Measurements from ENCODE around the gene LNPK.

LNPK gene

DNA sequence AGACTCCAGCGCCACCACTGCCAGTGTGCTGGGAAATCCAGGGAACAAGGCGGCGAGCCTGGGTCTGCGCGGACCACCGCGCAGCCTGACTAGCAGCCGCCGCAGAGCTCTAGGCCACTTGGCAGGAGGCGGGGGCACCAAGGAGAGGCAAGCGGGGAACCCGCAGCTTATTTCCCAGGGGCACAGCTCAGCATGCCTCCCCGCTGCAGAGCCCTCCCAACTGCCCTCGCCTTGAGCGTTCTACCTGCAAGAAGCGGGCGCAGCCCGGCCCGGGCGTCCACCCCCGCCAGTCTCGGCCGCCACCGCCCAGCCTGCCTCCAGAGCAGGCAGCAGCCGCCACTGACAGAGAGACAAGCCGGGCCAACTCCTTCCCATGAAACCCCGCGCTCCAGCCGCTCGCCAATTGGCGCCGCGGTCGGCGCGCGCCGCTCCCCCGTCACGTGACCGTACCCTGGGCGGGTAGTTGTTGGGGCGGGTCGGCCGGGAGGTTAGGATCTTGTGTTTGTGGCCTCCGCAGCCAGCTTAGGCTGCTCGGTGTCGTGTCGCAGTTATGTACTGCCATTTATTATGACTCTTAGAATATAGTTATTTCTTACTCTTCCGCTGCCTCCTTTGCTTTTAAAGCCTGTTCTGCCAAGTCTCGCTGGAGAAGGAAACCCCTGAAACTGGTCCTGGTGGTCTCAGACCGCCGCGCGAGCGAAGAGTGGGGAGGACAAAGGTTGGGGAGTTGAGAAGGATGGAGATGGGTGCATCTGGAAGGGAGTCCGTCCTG lies at the start of gene LNPK:
LNPK (minus strand) TSS at position 352 of the 772 bp plus-strand sequence. CDS start 6,683 bp downstream, outside the sequence.
- TF ChIP-seq CTCF (IDR thresholded peaks at IDR 0.05; ENCODE audit: borderline replicate concordance, insufficient read depth, low read depth, low read length): no peak
- peak within 1 kb of the TSS; percentile 87 for H3K4me3 ChIP-seq (ENCODE audit: low read depth, low read length)

DNA sequence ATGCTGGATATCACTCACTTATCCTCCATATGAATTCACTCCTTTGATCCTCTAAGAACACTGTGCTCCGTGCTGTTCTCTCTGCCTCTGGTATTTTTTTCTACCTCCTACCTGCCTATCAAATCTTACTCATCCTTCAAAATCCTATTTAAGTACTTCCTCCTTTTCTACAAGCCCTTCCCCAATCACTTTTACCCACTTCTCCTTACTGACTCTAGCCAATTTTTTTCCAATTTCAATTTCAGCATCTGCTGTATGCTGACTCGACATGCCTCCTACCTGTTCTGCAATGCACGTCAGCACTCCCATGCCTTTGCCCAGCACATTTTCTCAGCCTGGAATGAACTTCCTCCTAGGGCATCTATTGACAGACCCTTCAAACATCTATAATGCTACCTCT lies 37.3 kb upstream of the LNPK start:
- TF ChIP-seq CTCF (IDR thresholded peaks at IDR 0.05; ENCODE audit: borderline replicate concordance, insufficient read depth, low read depth, low read length): no peak
- no peak overlapping the region for H3K4me3 ChIP-seq (ENCODE audit: low read depth, low read length)

- no peak for TF ChIP-seq CTCF (IDR thresholded peaks at IDR 0.05; ENCODE audit: borderline replicate concordance, insufficient read depth, low read depth, low read length)
These were observed 36.6 kb upstream of the LNPK start for GRCh38 chr2:176038694-176039093.

DNA sequence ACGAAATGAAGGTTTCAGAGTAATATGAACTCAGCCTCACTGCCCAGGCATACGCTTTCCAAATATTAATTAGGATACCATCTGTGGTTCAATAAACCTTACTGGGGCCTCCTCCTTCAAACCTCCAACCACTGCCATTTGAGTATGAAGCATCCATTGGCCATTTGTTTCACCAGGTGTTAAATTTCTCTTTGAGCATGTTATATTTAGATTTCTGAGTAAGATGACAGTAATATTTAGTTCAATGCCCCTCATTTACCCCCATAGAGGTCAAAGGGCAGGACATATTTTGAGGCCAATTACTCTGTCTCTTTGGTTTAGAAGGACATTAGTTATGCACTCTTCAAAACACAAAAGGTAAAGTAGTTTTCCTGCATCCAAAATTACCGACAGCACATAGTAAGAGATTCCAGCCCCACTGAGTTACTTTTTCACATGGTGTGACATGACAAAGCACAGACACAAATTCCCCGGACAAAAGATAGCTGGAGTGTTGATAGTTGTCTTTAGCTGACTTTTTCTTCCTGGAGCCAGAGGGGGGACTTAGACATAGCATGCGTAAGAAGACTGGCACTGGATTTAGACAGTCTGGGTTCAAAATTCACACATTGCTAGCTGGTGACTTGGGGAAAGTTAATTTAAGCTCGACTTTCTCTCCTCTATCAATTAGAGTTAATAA lies 33.1 kb upstream of the LNPK start:
- no peak for TF ChIP-seq CTCF (IDR thresholded peaks at IDR 0.05; ENCODE audit: borderline replicate concordance, insufficient read depth, low read depth, low read length)
- H3K4me3 ChIP-seq (ENCODE audit: low read depth, low read length): no peak overlapping the region

More at GRCh38 chr2:176038694-176039093, 36.6 kb upstream of the LNPK start:
- no peak overlapping the region for H3K4me3 ChIP-seq (ENCODE audit: low read depth, low read length)

DNA sequence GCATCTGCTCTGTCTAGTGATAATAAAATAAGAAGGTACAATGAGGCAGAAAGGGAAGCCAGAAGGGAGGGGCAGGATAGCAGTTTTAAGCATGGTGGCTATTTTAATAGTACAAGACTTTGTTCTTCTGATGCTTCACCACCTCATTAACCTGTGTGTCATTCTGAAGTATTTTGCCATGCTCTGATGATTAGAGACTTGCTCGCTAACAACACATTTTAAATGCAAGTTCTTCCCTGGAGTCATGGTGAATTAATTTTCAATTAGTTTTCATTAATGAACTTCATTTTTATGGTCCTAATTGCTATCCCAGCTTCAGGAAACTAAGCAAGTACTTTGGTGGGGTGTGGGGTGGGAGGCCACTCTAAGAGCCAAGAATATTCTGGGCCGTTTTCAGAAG lies 25.7 kb upstream of the LNPK start:
- no peak overlapping the region for H3K4me3 ChIP-seq (ENCODE audit: low read depth, low read length)
- TF ChIP-seq CTCF (IDR thresholded peaks at IDR 0.05; ENCODE audit: borderline replicate concordance, insufficient read depth, low read depth, low read length): no peak

DNA sequence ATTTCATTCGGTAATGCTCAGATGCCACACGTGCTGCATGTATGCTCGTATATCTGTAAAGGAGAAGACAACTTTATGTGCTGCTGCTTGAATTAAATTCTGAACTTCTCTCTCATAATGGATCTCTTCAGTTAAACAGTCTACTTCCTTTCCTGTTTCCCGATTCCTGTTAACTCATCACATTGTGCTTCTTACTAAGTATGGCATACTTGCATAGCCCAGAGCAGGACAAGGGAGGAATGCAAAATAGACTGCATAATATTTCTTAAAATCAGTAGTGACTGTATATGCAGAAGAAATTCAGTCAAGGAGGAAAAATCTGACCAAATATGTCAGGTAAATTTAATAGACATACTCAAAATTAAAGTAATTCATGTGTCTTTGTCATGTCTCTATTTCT lies 23.9 kb upstream of the LNPK start:
- TF ChIP-seq CTCF (IDR thresholded peaks at IDR 0.05; ENCODE audit: borderline replicate concordance, insufficient read depth, low read depth, low read length): no peak
- H3K4me3 ChIP-seq (ENCODE audit: low read depth, low read length): no peak overlapping the region

DNA sequence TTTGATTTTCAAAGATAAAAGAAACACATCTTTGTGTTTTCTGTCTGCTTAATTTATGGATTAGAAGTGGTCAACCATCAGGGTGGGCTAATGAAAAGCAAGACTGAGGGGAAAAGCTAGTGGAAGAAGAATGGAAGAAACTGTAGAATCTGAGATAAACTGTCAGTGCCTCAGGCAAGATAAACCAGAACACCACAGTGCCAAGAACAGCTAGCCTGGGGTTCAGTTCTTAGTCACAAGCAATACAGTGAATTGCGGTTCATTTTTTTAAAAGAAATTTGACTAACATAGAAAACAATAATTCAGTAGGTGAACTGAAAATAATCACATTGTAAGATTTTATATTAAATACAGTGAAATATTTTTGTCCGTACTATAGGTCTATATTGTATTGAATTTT lies 22.0 kb upstream of the LNPK start:
- TF ChIP-seq CTCF (IDR thresholded peaks at IDR 0.05; ENCODE audit: borderline replicate concordance, insufficient read depth, low read depth, low read length): no peak

More for the DNA sequence above, 22.0 kb upstream of the LNPK start:
- no peak overlapping the region for H3K4me3 ChIP-seq (ENCODE audit: low read depth, low read length)

Data from GM12875 (cell line).